GDM1 (cell line): ENCODE data around the gene TTC6.

ENCODE experiments used
- DNase-seq: peaks from one replicate; lab custom pipeline; 2025; lab: John Stamatoyannopoulos, UW

The TTC6 gene

DNA sequence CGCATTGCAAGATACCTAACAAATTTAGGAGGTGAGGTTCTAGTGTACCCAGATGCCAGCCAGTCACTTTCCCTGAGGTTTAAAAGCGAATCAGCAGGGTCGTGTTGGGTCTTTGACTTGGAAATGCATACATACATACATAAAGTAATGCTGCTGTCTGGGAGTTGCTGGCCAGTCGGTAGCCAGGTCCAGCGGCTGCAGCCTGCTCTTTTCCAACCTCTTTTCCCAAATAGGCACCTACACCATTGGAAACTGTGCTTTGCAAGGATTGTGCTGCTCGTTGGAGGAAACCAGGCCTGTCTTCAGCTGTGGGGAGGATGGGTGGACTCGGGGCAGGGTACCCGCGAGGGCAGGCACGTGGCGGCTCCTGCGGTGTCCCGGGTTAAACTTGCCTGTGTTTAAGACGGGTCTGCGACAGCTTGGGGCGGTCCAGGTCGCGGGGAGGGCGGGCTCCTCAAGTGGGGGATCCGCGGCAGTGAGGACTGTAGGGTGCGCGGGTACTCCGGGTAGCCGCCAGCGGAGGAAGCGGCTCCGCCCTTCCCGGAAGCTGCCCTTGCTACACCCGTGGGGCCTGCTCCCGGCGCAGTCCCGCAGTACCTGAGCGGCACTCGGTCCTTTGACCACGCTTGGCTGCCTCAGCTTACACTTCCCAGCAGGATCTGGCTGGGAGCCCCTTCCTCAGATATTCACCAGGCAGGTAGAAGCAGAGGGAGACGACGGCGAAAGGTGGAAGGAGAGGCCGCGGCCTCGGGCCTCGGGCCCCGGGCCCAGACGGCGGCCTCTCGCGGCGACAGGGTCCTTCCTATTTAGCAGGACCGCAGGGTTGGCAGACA is 2.7 kb downstream of the TTC6 start:
- no peak for DNase-seq

GRCh38 chr14:37598747-37599506 is 3.5 kb downstream of the TTC6 start:
- DNase-seq: no peak

DNA sequence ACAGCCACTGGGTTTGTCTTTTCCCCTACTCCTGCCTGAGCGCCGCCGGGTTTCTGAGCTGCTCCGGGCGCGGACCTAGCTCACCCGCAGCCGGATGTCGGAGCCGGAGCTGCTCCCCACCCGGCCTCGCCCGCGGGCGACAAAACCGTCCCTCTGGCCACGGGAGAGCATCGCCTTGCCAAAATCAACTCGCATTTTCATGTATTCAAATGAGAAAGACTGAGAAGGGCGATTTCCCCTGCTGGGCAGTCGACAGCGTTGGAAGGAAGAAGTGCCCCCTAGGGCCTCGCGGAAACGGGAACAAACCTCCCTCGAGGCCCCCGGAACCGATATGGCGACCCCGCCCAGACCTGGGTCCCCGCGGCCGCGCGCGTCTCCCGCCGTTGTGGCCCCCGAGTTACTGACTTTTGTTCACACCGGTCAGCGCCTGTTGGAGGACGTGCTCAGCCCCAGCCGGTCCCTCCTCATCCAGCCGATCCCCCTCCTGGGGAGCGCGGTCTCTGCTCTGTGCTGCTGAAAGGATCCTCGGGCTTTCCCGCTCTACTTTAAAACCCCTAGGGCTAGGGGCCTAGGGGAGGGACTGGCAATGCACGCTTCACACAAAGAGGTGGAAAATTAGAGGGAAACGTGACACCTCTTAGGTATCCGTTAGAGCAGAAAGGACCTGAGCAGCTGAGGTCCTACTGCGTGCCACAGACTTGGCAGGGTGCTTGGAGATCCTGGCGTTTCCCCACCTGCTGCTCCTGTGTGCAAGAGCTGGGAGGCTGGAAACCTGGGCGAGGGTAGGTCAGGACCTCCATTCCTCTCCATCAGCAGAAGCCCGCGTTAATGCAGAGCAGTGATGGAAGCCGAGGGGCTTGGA is 4.3 kb downstream of the TTC6 start:
- DNase-seq: no peak

DNA sequence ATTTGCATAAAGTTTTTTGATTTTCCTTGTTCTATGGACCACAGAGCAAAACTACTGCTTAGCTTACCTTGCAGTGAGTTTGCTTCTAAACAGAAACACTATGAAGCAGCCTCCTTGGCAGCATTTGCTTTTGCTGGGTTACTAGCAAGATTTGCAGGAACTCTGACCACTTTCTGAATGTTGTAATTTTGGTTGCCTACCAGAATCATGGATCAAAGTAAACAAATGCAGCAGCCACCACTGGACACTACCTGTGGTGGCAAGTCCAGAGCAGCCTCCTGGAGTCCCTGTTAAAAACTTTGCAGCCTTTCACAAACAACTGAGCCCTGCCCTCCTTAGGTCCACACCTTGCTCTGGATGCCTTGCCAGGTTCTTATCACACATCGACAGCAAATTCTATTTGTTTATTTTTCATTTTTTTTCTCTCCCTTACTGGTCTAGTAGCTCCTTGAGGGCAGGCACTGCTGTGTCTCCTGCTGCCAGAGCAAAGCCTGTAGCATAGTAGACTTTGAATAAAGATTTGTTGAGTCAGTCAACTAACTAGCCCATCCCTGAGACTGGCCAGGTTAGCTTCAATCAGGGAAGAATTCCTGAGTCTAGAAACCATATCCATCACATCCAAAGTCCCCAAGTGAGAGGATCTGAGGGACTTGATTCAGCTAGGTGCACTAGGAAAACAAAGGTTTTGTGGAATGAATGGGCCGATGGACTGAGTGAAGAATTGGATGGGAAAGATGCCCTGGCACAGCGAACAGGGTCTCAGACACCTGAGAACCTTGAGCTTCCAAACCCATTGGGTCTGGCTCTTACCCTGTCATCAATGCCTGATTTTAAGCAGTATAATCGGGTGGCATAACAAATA is 5.7 kb downstream of the TTC6 start:
- DNase-seq: no peak

DNA sequence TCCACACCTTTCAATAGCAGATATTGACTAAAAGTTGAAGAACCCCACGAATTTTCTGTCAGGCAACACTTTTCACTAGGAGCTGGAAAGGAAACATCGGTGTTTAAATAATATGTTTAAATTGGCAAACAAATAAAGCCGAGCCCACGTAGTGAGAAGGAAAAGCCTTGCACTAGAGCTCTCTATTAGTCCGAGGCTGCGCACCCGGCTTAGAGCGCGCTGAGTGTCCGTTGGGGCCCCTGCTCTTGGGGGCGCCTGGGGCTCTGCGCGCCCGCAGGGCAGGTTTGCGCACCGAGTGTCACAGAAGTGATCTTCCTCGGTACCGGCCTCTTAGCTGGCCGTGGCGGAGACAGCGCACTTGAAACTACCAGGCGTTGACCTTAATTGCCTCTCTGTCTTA is 6.4 kb downstream of the TTC6 start:
- DNase-seq: no peak

DNA sequence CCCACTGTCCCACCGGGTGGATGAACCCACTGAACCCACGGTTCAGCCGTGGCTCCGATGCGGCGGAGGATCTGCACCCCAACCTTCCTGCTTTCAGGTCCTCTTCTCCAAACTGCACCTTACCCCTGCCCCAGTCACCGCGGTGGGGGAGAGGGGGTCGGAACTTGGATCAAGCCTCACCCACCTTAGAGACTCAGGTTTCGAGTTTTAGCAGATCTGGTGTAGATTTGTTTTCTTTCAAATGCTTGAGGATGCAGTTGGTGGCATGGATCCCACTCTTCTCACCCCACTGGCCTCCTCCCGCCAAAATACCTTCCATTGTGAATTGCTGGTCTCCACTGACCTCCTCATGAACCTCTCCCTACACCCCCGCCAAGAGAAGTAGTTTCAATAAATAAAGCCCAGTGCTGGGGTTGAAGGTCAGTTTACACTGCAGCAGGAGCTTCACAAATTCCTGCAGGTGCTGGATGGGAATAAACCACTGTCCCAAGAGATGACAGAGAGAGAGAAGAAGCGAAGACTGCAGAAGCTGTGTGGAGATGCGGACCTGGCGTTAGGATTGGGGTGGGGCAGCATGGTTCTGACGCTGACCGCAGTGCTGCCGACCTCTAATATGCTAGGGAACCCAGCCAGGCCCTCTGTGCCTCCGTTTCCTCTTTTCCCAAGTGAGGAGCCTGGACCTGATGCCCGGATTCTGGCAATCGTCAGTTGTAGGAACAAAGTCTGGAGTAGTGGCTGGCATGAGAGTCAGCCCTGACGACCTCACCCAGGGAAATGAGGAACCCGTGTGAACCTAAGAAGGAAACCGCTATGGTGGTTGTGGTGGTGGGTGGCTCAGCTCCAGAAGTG is 7.4 kb downstream of the TTC6 start:
- peak; percentile 36 for DNase-seq

DNA sequence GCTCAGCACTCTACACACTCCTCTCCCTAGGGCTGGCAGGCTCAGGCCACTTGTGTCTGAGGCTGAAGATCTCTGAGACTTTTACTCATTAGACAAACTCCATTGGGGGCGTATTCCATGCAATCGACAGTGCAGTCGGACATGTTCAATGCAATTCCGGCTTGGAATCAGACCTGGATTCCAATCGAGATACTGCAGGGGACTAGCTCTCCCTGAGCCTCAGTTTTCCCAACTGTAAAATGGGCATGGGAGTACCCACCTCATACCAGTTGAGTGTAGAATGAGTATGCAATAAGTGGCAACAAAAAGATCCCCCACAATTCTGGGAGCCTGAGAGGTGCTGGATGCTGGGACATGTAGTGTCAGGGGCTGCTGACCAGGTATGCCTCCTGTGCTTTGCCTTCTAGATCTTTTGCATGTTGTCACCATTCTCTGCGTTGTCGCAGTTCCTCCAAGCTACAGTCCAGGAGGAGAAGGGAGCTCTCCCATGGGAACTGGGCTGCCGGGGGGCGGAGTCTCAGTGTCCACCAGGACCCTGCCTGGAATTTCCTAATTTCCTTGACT is 8.3 kb downstream of the TTC6 start:
- DNase-seq: no peak

- DNase-seq: no peak
Measured at GRCh38 chr14:37606678-37607077, 11.2 kb downstream of the TTC6 start.

DNA sequence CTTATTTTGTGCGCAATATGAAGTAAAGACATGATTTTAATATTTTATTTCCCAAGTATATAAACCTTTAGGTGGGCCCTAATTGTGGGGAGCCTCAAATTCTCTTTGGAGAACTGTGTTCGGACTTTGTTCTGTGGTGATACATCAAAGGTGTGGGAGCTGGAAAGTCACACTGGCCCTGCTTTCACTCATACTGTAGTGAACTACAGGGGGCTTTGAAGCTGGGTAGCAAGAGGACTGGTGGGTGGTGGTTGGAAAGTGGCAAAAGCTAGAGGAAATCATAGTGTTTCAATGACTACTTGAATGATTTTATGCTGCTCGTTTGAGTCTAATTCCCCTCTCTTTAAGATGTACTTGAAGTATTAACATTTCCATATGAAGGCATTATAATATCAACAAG is 13.2 kb downstream of the TTC6 start:
- DNase-seq: no peak

DNA sequence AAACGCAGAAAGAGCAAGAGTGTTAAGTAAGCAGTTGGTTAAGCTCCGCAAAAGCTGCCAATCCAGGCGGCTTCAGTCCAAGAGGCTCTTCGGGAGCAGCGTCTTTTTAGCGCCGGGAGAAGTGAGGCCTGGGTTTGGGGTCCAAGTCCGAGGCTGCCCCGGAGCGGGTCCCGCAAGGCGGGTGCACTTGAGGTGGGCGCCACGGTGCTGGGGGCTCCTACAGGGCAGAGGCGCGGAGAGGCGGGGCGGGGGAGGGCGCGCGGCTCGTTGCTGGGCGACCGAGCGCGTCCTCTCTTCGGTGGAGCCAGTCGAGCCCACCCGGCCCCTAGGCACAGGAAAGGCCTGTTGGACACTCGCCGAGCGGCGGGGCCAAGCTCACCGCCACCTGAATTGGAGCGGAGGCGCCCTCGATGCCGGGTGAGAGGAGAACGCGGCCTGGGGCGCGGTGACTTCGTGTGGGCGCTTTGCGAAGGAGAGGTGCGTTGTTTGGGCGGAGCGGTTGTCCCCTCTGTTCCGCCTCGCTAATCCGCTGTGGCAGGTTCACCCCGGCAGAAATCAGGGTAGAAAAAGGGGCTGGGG is 15.6 kb downstream of the TTC6 start:
- no peak for DNase-seq

GRCh38 chr14:37615582-37616289 is 20.3 kb downstream of the TTC6 start:
- DNase-seq: no peak

DNA sequence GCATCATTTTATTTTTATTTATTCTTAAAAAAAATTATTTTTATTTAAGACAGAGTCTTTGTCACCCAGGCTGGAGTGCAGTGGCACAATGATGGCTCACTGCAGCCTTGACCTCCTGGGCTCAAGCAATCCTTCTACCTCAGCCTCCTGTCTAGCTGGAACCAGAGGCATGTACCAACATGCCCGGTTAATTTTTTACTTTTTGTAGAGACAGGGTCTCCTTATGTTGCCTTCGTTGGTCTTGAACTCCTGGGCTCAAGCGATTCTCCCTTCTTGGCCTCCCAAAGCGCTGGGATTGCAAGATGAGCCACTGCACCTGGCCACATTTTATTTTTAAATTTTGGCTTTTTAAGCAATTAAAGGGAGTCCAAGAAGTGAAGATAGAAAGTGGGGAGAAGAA is 21.4 kb downstream of the TTC6 start:
- DNase-seq: no peak

GRCh38 chr14:37617864-37618365 is 22.5 kb downstream of the TTC6 start:
- DNase-seq: no peak

- DNase-seq: no peak
Measured at GRCh38 chr14:37618498-37619028, 23.1 kb downstream of the TTC6 start.

DNA sequence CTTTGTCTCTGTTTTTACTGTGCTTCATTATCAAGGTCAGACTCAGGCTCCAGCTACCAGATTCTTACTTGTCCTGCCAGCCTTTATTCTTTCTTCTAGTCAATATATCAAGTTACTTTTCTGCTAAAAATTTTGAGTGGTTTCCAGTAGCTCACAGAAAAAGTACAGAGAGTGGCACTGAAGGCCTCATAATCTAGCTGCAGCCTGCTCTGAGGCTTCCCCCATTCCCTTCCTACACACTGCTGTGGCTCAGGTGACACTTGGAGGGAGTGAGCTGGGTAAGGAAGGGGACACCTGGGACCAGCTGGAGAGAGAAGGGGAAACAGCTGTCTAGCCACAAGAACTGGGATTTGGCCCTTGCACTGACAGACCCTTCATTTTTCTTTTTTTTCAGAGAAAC is 25.4 kb downstream of the TTC6 start:
- DNase-seq: no peak

GRCh38 chr14:37622231-37622923 is 26.9 kb downstream of the TTC6 start:
- no peak for DNase-seq

- DNase-seq: no peak
Measured at GRCh38 chr14:37623426-37623951, 28.1 kb downstream of the TTC6 start.

- no peak for DNase-seq
Measured at GRCh38 chr14:37623971-37624370, 28.5 kb downstream of the TTC6 start.
